Esophagus squamous epithelium (tissue), 4 donors: ENCODE results near the gene ATP8A2.

Experiments used
- CTCF ChIP-seq, 6 experiments: fragments of 450-650 bp in 4 of 6; fragments of 200-600 bp in 2 of 6; sonication (generic) in 2 of 6; IDR thresholded peaks; one replicate each; pipeline ENCODE4 v1.5.1; 2016 to 2019; ENCODE audit warnings: antibody characterized with exemption in 6 of 6, mild to moderate bottlenecking in 4 of 6, moderate library complexity in 4 of 6
- POLR2A ChIP-seq, 4 donors: fragments of 450-650 bp; IDR thresholded peaks; one replicate each; pipeline ENCODE4 v1.6.1; 2017; ENCODE audit warnings: antibody characterized with exemption in 4 of 4, mild to moderate bottlenecking in 4 of 4, moderate library complexity in 3 of 4

- no peak for TF ChIP-seq CTCF (IDR thresholded peaks at IDR 0.05)
- TF ChIP-seq POLR2A (IDR thresholded peaks at IDR 0.05) = no peak
Measured at GRCh38 chr13:26012995-26013394, 641.2 kb downstream of the ATP8A2 start.
